GM19043 (cell line): ENCODE results near the gene INCENP.

Source experiments
- ATAC-seq: cut with Tn5 transposase; IDR thresholded peaks from one replicate; pipeline ENCODE4 v1.9.1; 2021; ENCODE audit warnings: low read depth; ENCODE audit not compliant: unreplicated experiment

The INCENP gene

GRCh38 chr11:62124186-62125113, 639 bp downstream of the INCENP start:
- no peak for ATAC-seq

DNA sequence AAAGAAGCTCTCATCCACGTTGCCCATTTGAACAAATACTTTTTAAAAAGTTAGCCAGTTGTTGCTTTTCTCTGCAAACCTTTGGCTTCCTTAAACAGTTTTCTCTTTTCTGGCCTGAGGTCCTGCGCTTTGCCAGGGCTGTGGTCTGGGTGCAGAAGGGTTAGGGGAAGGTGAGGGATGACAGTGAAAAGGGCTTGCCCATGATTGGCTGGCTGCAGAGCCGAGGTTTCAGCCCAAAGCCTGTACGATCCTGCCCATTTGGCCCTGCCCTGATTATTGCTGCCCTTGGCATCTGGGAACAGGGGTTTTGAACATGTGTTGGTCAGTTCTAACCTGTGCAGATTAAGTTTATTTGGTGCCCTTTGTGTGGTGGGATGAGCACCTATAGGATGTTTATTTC, 1.5 kb downstream of the INCENP start:
- no peak for ATAC-seq

GRCh38 chr11:62125881-62126280, 2.1 kb downstream of the INCENP start:
- ATAC-seq, result no peak

DNA sequence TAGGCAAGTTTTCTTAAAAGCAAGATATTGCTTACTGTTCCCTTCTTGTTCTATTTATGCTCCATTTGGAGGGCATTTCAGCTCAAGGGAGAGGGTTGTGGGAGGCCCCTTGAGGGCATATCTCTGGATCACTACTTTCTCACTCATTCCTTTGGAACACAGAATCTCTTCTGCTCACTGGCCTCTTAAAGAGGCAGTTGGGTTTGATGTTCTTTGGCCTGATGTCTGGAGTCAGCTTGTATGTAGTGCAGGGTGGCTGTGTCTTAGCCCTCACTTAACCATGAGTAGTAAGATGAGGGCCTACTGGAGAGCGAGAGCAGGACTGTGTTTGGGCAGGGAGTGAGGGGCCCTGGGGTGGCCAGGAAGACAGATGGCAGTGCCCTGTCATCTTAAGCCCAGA, 3.6 kb downstream of the INCENP start:
- no peak for ATAC-seq

GRCh38 chr11:62127941-62128770, 4.3 kb downstream of the INCENP start:
- no peak for ATAC-seq

DNA sequence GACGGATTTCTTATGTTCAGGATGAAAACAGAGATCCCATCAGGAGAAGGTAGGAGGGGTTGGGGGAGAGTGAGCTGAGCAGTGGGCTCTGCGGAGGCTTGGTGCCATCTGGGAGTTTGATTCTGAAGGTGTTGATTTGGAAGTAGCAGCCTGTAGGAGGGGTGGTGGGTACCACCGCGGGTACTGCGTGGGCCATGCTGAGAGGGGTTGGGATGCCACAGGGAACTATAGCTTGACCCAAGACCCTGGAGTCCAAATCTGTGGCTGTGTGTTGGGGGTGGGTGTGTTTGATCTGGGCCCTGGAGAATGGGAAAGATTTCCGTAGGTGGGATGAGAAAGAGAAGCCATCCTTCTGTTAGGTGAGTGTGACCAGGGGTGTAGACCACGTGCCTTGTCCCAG, 5.0 kb downstream of the INCENP start:
- no peak for ATAC-seq

DNA sequence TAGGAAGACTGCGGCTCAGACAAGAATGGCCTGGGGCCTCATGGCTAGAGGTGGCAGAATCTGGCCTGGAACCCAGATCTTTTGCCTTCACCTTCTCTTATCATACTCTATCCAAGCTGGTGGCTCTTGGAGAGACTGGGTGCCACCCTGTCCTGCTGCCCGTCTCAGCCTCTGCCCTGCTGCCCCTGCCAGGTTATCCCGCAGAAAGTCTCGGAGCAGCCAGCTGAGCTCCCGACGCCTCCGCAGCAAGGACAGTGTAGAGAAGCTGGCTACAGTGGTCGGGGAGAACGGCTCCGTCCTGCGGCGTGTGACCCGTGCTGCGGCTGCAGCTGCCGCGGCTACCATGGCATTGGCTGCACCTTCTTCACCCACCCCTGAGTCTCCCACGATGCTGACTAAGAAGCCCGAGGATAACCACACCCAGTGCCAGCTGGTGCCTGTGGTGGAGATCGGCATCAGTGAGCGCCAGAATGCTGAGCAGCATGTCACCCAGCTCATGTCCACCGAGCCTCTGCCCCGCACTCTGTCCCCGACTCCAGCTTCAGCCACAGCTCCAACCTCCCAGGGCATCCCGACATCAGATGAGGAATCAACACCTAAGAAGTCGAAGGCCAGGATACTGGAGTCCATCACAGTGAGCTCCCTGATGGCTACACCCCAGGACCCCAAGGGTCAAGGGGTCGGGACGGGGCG, 5.9 kb downstream of the INCENP start:
- no peak for ATAC-seq

GRCh38 chr11:62130283-62131169, 6.7 kb downstream of the INCENP start:
- no peak for ATAC-seq

DNA sequence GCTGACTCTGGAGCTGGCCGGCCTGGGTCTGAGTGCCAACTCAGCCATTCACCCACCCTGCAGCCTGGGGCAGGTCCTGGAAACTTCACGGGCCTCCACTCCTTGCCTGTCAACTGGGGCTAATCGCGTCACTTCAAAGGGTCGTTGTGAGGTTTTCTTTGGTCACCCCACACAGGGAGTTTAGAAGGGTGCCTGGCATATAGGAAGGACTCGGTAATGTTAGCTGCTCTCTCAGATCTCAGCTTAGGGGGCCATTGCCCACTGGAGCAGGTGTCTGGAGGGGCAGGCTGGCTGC, 7.3 kb downstream of the INCENP start:
- ATAC-seq, result no peak

DNA sequence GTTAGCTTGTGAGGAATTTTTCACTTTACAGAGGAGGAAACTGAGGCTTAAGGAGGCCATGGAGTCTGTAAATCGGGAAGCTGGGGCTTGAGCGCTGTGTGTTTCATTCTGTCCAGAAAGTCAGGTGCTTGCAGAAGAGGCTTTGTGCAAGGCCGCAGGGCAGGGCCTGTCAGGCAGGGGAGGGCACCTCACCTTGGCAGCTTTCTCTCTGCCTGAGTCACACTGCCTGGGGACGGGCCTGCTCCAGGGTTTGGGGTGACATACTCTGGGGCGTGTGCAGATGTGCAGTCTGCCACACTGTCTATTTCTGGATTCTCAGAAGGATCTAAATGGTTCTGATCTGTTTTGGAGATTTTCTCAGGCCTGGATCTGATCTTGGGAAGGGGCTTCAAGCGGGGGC, 8.4 kb downstream of the INCENP start:
- no peak for ATAC-seq

DNA sequence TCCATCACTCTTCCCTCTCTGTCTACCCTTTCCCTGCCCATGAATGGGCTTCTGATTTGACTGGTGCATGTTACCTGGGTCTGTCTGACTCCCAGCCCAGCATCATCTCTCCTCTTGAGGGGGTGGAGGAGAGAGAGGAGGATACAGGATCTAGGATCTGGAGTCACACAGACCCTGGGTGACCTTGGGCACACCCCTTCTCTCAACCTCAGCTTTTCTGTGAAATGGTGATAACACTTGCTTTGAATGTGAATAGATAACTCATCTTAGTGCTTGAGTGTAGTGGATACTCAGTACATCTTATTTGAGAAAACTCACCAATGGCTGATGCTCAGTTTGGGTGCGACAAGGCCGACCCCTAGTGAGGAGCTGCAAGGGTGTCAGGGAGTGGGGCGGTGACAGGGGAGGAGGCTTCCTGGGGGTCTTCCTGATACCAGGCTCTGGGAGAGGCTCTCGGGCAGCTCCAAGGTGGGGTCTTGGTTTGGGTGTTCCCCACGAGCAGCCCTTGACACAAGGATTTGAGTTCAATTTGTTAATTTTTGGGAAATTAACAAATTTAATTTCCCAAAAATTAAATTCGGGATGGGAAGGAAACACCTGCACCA, 9.0 kb downstream of the INCENP start:
- ATAC-seq, result no peak

- ATAC-seq, result no peak
Measured at GRCh38 chr11:62133328-62134065, 9.7 kb downstream of the INCENP start.

GRCh38 chr11:62137276-62137861, 13.6 kb downstream of the INCENP start:
- no peak for ATAC-seq

DNA sequence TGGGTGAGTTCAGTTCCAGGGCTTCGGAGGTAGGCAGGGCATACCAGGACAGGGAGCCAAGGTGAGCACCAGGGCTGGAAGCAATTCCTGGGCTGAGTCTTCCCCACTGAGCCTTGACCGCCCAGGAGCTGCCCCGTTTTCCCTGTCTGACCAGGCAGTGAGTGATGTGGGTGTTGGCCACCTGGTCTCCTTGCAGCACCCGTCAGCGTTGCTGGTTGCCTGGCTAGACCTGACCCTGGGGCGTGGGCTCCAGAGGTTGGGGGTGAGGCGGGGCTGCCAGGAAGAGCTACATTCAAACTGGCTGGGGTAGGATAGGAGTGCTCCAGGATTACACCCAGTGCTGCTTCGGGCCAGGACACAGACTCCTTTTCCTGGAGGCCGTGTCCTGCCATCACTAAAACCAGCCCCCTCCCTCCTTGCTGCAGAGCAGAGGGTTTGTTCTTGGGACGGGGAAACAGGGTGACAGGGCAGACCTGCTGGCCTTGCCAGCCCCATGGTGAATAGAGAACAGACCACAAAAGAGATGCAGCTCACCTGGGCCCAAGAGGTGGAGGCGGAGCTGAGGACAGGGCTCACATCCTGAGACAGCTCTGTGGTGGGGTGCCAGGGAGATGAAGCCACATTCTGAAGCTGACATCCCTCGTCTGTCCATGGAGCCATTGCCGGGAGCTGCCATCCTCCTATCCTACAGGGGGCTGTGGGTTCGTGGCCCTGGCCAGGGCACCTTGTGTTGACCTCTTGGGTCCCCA, 14.2 kb downstream of the INCENP start:
- ATAC-seq, result no peak

DNA sequence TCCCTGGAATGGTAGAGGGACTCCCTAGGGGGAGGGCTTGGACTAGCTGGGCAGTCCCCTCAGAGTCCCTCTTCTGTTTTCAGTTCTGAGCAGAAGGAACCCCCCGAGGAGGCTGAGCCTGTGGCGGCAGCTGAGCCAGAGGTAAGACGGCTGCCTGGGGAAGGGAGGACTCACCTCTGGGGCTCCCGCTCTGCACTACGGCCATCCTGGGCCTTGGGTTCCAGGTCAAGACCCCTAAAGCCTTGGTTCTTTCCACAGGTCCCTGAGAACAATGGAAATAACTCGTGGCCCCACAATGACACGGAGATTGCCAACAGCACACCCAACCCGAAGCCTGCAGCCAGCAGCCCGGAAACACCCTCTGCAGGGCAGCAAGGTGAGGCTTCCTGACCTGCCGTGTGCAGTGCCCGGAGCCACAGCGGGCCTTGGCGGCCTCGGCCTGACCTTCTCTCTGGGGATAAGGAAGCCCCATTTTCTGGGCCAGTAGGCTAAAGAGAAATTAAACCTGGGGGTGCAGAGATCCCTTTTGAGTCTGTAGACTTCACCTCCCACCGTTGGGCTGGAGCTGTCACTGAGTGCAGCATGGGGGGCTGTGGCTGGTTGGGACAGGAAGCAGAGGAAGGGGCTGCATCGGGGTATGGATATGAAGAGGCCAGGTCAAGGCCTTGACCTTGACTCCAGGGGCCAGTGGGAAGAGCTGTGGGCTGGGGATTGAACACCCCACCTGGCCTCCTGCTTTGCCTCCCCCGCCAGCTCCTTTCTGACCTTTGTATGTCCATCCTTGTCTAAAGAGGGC, 15.0 kb downstream of the INCENP start:
- no peak for ATAC-seq

DNA sequence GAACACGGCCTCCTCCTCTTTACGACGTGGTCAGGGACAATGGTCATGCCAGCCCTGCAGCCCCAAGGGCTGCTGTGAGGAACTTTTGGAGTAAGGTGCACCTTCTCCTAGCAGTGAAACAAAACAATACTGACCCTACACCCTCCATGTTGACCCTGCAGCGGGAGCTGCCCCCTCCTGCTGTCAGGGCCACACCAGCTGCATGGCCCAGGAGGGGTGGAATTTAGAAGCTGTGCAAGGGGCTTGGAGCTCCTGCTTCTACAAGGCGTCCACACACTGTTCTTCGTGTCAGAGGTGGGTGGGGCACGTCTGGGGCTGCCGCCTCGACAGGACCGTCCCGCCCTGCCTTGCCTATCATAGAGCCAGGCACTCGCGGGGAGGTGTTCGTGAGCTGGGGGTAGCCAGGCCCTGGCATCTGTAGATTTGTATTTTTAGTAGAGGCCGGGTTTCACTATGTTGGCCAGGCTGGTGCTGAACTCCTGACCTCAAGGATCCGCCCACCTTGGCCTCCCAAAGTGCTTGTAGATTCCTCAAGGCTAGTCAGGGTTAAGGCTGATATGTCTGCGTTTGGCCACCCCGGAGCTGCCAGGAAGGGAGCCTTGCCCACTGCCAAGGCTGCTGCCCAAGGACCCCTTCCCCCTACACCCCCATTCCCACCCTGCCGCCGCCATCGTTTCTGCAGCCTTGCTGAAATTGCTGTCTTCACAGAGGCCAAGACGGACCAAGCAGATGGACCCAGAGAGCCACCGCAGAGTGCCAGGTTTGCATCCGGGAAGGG, 15.9 kb downstream of the INCENP start:
- no peak for ATAC-seq
